HG02623 (cell line): ENCODE data around the gene BCL2.

Source experiments
- ATAC-seq: cut with Tn5 transposase; IDR thresholded peaks from one replicate; pipeline ENCODE4 v1.9.1; 2021; ENCODE audit warnings: moderate library complexity; ENCODE audit not compliant: unreplicated experiment

BCL2 gene

DNA sequence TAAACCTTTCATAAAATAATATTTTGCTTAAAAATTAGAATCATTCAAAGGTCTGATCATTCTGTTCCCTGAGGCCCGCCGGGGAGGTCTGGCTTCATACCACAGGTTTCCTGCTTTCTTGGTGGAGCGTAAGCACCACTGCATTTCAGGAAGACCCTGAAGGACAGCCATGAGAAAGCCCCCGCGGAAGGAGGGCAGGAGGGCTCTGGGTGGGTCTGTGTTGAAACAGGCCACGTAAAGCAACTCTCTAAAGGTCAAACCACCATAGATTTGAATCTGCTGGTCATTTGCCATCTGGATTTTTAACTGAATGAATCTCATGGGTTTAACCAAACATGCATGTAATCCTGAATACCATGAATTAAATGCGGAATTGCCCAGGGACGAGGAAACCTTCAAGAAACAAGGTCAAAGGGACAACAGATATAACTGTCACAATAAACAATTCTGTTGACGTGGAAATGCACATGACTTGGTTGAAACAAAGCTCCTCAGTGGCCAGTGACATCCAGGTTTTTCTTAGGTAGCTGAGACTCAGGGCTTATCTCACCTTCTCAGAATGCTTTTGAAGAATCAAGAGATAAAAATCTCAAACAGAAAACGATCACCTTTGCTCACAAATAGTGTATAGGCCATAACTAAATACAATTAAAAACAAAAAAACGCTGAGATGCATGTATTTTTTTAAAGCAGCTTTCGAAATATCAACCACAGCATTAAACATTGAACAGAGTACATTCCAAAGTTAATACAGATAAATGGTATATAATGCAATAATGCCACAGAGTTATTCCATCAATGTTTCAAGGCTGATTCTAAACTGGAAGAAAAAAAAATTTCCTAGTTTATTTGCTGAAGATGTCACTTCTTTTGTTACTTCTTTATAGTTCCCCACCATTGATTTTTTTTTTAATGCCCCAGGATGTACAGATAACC is 193.2 kb downstream of the BCL2 start:
- no peak for ATAC-seq

DNA sequence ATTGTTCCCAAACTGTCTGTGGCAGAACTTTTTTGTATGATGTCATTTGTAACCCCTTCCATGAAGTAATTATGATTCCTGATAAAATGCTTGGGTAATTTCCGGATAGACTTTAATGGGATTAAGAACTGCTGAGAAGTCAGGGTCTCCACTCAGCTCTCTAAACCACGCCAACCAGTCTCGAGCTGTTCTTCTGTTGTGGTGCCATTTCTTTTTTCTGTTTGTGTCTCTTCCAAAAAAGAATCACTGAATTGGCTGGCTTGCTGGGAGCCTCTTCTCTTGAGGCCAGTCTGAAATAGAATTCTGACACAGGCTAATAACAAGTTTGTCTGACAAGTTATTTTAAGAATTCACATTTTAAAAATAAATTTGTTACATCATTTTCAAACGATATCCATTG is 198.9 kb downstream of the BCL2 start:
- ATAC-seq: no peak

DNA sequence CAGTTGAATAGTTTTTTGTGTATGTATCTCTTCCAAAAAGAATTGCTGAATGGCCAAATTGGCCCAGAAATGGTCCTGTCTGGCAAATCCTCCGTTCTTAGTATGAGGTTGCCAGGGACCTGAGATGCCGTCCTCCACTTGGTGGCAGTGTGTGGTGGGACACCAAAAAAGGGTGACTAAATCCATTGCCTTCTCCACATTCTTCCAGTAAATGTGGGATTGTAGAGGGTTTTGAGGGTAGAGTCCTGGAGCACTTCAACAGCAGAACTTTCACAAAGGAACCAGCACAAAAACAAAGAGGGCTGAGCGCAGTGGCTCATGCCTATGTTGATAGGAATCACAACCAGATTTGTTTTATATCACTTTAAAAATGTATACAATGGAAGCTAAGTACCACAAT is 199.9 kb downstream of the BCL2 start:
- no peak for ATAC-seq

DNA sequence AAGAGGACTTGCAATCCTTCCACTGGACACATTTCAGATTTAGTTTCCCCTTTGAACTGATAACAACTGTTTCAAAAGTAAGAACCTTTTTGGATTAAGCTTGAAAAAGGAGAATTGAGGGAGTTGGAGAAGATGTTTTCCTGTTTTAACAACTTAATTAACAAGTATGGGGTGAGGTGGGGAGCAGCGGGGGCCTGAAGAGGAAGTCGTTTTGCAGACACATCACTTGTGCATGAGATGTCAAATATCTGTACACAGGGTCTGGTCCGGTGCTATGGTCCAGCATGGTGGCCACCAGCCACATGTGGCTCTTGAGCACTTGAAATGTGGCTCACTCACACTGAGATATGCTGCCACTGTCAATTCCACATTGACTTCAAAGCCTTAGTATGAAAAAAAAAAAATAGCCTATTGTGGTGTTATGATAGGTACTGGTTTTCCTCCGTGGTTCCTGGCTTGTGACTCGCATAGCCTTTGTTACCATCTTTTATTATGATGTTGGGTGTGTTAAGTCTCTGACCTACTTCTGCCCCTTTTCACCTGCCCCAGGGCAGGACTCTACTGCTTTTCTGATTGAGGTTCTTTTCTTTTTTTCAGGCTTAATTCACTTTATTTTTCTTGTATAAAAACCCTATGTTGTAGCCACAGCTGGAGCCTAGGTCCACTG is 205.5 kb downstream of the BCL2 start:
- no peak for ATAC-seq

DNA sequence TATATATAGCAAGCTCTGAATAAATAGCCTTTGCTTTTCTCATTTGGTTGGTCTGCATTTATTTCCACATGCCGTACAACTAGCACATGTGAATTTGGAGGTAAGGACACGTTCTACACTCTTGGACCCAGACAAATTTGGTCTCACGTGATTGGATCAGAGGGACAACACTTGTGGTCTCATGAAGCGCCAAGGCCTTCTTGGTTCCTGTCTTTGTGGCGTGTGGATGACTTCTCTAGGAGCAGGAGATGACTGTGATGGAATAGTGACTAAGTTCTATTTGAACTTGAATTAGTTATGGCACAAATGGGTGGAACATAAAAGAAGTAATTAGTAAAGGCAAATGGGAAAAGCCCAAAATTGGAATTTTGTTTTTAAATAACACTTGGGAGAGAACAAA is 206.9 kb downstream of the BCL2 start:
- ATAC-seq: no peak

DNA sequence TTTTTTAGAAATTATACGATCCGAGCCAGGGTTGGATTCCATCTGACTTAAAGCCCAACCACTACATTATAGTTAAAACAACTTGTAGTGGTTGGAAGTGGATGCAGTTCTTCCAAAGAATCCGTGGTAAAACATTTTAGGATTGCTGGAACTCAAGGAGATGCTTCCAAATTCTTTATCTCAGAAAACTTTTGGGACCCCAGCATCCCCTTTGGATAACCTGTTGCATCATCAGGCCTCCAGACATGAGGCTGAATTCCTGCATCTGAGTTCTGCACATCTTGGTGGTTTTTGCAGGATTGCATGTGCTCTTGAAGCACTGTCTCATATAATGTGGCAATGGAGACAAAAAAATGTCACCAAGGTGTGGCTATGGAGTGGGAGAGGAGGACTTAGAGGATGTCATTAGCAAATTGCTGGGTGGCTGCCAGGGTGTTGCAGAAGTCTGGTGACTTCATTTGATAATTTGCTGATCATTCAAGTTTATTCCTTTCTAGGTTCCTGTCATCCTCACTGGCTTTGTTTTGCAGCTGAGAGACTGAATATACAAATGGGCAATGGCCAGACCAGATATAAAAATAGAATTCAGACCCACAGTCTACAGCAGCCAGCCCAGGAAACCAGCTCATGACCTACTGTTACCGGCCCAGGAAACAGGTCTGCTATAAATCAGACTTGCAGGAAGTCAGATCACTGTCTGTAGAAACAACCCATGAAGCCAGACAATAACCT is 207.7 kb downstream of the BCL2 start:
- ATAC-seq: no peak

DNA sequence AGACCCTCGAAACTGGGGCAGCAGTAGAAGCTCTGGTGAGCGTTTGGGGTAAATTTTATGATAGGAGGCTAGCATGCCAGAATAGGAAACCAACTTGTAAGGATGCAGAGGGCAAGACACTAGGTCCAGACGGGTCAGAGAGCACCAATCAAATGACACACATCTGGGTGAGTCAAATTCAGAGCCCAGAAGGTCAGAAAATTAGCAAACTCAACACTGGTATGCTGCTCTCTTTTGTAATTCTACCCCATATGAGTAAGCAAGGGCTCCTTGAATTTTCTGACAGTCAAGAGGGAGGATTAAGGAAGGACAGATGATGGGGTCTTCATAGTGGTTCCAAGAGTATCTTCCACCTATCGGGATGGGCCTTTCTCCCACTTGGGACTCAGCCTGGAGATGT is 209.8 kb downstream of the BCL2 start:
- ATAC-seq: no peak

DNA sequence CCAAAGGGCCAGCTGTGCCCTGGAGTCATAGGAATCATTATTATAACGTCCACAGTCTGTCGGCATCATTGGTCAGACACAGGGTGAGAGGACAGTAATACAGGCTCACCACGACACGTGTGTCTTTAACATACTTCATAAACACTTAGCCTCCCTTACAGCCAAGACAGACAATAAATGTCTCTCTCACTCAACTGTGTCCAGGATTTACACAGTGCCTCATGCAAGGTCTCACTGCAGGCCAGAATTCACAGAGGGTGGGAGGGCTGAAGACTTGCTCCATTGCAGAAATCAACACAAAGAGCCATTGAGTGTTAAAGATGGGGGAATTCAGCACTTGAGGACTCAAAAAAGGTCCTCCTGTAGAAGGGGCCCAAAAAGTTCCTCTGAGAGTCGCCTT is 210.5 kb downstream of the BCL2 start:
- no peak for ATAC-seq

DNA sequence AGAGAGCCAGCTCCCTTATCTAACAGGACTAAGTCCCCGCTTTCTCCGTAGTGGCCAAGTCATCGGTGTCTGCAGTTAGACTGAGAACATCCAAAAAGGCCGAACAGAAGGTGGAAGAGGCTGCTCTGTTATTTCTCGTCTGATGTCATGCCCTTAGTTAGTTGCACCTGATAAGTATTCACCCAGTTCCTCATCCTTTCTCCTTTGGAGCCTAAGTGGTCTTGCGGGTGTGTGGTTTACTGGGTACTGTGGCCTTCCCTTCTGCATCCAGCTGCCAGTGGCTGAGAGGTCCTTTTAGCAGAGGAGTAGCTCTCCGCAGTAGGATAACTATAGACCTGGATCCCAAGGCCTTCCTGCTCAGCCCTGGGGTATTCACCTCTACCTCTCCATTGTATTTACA is 211.6 kb downstream of the BCL2 start:
- no peak for ATAC-seq

DNA sequence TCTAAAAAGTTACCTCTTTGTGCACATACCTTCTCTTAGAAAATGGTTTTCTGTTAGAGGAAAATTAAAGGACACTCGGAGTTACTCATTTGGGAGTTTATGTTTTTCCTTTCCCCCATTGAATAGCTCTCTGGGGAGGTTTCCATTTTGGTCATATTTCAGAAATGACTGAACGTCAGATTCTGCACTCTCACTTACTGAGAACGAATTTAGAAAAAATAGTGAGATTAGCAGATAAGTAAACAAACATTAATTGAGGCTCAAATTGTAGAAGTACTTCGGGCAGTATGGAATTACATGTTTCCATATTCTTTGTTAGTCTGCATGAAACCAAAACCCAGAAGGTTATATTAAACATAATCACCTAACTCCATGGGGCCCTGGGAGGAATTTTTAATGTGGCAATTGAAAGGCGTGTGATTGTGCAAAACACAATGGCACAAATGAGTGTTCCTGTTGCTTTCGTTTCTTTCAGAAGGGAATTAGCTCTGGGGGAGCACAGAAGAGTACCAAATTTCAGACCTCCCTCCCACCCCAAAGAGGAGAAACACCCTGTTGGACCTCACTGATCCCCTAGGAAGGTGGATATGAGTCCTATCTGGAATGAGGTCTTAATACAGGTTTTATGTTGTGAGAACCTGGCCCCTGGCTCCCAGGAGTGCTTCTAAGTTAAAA is 212.3 kb downstream of the BCL2 start:
- peak; percentile 33 for ATAC-seq

DNA sequence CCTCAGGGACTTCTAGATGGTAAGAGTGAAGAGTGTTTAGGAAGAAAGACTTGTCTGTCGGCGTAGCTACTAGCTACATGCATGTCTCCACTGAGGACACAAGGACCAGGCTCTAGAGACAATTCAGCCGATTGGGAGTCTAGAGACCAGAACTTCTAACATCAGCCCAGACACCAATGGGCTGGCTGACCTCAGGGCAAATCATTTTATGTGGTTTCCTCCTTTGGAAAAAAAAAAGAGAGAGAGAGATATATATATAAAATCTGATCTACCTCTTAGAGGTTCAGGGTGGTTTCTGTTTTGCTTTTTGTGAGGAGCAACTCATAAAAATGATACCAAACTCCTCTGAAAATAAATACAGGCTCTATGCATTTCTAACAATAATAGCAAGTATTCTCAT is 212.8 kb downstream of the BCL2 start:
- peak; percentile 22 for ATAC-seq

DNA sequence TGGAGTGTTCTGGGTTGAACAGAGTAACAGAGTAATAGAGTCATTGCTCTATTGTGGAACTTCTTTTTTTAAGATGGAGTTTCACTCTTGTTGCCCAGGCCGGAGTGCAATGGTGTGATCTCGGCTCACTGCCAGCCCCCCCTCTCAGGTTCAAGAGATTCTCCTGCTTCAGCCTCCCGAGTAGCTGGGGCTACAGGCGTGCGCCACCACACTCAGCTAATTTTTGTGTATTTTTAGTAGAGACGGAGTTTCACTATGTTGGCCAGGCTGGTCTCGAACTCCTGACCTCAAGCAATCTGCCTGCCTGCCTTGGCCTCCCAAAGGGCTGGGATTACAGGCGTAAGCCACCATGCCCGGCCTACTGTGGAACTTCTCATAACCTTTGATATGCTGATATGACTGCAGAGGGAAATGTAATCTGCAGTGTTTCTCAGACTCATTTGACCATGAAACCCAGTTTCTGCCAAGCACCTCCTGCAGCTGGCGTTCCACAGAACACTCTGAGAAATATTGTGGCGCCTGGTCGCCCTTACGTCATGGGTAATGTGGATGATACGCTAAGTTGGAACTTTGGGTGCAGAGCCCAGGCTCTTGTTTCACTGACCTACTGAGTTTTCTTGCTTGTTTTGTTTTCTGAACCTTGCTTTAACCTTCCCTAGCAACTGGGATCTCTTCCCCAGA is 213.8 kb downstream of the BCL2 start:
- ATAC-seq: peak; percentile 63

DNA sequence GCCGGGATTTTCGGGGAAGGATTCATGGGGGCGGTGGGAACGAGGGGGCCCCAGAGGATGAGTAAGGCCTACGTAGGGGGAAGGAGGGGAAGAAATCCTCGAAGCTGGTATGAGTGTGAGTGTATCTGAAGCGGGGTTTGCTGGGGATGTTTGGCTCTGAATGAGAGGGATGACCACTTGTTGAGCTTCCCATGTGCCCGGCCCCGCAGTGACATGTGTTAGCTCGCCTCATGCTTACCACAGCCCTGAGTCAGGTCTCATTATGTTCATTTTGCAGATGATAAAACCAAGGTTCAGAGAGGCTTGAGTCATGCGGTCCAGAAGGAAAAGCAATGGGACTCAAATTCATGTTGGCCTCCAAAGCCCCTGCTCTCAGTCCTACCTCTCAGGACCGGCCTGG is 214.7 kb downstream of the BCL2 start:
- no peak for ATAC-seq

DNA sequence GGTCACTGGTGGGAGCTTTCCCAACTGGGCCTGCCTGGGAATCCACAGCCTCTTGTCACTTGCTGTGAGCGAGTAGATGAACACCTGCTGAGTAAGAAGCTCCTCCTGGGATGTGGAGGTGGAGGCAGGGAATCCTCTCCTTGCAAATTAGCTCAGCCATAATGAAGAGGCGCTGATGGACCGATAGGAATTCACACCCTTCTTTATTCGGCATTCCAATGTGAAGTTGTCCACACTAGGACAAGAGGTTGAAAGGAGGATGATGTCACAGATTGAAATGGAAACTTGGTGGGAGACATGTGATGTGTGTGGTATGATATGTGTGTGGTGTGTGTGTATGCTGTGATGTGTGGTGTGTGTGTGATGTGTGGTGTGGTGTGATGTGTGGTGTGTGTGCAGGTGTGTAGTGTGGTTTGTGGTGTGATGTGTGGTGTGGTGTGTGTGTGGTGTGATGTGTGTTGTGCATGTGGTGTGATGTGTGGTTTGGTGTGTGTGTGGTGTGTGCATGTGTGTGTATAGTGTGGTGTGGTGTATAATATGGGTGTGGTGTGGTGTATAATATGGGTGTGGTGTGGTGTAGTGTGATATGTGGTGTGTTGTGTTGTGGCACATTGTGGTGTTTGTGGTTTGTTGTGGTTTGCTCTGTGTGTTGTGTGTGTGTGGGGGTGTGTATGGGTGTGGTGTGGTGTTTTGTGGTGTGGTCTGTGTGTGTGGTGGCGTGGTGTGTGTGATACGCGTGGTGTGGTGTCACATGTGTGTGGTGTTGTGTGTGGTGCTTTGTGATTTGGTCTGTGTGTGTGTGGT is 216.4 kb downstream of the BCL2 start:
- no peak for ATAC-seq

DNA sequence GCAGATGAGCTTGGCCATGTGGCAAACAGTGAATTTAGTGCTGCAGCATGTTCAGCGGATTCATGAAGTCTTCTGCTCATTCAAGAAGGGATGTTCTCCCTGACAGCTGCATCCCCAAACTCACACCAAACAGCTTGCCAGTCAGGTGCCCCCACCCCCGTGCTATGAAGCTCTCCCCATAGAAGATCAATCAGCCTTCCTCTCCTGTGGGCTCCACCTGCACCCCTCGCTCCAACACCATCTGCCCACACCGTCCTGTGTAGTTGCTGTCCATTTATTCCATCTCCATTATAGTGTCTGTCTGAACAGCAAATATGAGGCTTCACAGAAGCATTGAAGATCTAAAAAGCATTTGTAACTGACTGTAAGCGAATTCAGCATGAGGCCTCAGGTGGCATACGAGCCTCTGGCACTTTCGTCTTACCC is 218.9 kb downstream of the BCL2 start:
- no peak for ATAC-seq

DNA sequence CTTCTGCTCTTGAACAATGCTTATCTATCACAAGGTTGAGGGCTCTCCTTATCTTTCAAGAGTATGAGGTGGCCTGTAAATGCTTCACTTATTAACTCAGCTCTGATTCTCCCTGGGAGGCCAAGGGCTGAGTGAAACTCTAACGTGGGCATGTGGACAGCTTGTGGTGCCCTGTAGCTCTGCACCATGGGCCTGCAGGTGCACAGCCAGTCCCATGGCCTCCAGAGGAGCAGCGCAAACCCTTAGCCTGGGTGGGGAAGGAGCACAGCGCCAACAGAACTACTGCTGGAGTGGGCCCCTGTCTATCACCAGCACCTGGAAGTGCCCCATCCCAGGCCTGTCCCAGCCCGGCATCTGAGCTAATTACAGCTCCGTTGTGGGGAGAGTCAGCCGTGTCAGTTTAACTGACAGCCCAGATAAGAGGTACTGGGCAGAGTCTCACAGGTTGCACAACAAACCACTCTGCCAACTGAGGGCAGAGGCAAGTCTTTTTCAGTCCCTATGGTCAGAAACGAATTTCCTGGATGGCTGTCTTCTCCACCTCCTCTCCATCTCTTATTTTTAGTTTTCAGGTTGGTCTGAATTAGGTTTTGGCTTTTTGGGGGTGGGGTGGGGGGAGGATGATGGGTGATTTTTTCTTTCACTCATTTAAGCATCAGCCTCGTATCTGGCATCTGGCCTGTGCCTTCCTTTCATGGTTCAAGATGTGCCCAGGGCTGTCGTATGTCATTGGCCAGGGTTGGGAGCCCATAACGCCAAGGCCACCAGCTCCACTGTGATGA is 219.5 kb downstream of the BCL2 start:
- ATAC-seq: peak; percentile 46

DNA sequence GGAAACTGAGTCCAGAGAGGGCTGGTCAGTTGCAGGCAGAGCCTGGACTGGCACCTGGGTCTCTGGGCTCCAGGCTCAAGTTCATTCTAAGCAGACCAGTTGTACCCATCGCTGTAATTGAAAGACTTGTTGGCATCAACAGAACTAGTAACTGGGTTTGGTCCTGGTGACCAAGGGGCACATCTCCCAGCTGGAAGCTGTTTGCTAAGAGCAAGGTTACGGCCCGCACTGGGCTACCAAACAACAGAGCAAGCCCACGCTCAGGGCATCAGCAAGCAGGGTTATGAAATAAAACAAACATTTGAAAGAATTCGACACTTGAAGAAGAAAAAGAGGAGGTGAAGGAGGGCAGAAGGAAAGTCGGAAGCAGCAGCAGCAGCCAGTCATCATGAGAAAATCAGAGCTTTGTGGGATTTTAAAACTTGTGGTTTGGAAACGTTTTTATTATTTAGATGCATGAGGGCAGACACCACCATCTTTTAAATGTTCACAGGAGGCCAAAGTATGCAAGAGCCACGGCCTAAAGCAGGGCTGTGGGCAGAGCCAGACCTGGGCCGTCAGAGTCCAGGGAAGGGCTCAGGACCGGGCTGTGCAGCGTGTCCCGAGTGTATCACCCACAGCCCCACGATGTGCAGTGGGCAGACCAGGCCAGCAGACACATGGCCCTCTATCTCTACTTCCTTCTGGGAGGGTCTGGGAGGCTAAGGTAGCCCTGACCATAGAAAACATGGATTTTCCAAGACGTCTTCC is 220.3 kb downstream of the BCL2 start:
- no peak for ATAC-seq
